H9 (cell line): ENCODE results near the gene CATSPERZ. TPM values are rescaled to one million over a fixed set of nuclear protein-coding genes. Genes with fewer than 3 reads are reported as not detected.

Source experiments
- DNase-seq: peaks from one replicate; pipeline ENCODE4 v3.0.0-alpha.2; 2017
- H2AFZ ChIP-seq: one replicate; pipeline ENCODE4 v1.6.1; 2013; ENCODE audit warnings: mild to moderate bottlenecking, low read length, control low read depth, moderate library complexity
- H2AK5ac ChIP-seq: 2 replicates; pipeline ENCODE4 v1.6.1; 2013; ENCODE audit warnings: low read length, control low read depth, mixed read lengths; ENCODE audit not compliant: insufficient read length
- H2BK120ac ChIP-seq: one replicate; pipeline ENCODE4 v1.6.1; 2013; ENCODE audit warnings: low read depth, mild to moderate bottlenecking, low read length, control low read depth, inconsistent platforms; ENCODE audit not compliant: poor library complexity, severe bottlenecking
- H2BK12ac ChIP-seq: 2 replicates; pipeline ENCODE4 v1.6.1; 2013; ENCODE audit warnings: low read length, control low read depth, mixed read lengths, low read depth; ENCODE audit not compliant: insufficient read length
- H2BK15ac ChIP-seq: 2 replicates; pipeline ENCODE4 v1.6.1; 2013; ENCODE audit warnings: low read depth, low read length, control low read depth
- H2BK20ac ChIP-seq: one replicate; pipeline ENCODE4 v1.6.1; 2013; ENCODE audit warnings: low read depth, mild to moderate bottlenecking, low read length, control low read depth, inconsistent platforms; ENCODE audit not compliant: poor library complexity, severe bottlenecking
- H2BK5ac ChIP-seq: 2 replicates; pipeline ENCODE4 v1.6.1; 2013; ENCODE audit warnings: low read length, control low read depth, mixed read lengths; ENCODE audit not compliant: insufficient read length
- H3K14ac ChIP-seq: 2 replicates; pipeline ENCODE4 v1.6.1; 2013; ENCODE audit warnings: low read length, control low read depth; ENCODE audit not compliant: insufficient read depth
- H3K18ac ChIP-seq: 2 replicates; pipeline ENCODE4 v1.6.1; 2013; ENCODE audit warnings: low read depth, mild to moderate bottlenecking, mixed read lengths, low read length, control low read depth; ENCODE audit not compliant: insufficient read length
- H3K23ac ChIP-seq: 2 replicates; pipeline ENCODE4 v1.6.1; 2013; ENCODE audit warnings: low read length, control low read depth, mixed read lengths, low read depth; ENCODE audit not compliant: insufficient read length
- H3K23me2 ChIP-seq: 2 replicates; pipeline ENCODE4 v1.6.1; 2013; ENCODE audit warnings: low read depth, mild to moderate bottlenecking, mixed read lengths, low read length, control low read depth; ENCODE audit not compliant: insufficient read length, poor library complexity, severe bottlenecking
- H3K27ac ChIP-seq: 2 replicates; pipeline ENCODE4 v1.5.1; 2013; ENCODE audit warnings: low read length, control low read depth, mixed read lengths, low read depth; ENCODE audit not compliant: insufficient read length
- H3K27me3 ChIP-seq: 2 replicates; pipeline ENCODE4 v1.6.1; 2013; ENCODE audit warnings: low read length, control low read depth, inconsistent platforms; ENCODE audit not compliant: insufficient read depth
- H3K4ac ChIP-seq: 2 replicates; pipeline ENCODE4 v1.6.1; 2013; ENCODE audit warnings: low read depth, mild to moderate bottlenecking, control low read depth, inconsistent platforms, low read length, moderate library complexity
- H3K4me1 ChIP-seq: 2 replicates; pipeline ENCODE4 v1.6.1; 2013; ENCODE audit warnings: low read length, control low read depth, inconsistent platforms; ENCODE audit not compliant: insufficient read depth
- H3K4me2 ChIP-seq: 2 replicates; pipeline ENCODE4 v1.6.1; 2013; ENCODE audit warnings: low read length, control low read depth, mixed read lengths; ENCODE audit not compliant: insufficient read length, insufficient read depth
- H3K56ac ChIP-seq: 2 replicates; pipeline ENCODE4 v1.6.1; 2013; ENCODE audit warnings: low read depth, mild to moderate bottlenecking, mixed read lengths, low read length, control low read depth; ENCODE audit not compliant: insufficient read length
- H3K79me1 ChIP-seq: 2 replicates; pipeline ENCODE4 v1.6.1; 2013; ENCODE audit warnings: low read depth, mild to moderate bottlenecking, moderate library complexity, low read length, control low read depth, inconsistent platforms; ENCODE audit not compliant: insufficient read depth, poor library complexity, severe bottlenecking
- H3K79me2 ChIP-seq: 2 replicates; pipeline ENCODE4 v1.6.1; 2013; ENCODE audit warnings: low read length, control low read depth, inconsistent platforms; ENCODE audit not compliant: insufficient read depth
- H3K9ac ChIP-seq: 2 replicates; pipeline ENCODE4 v1.6.1; 2013; ENCODE audit warnings: low read length, control low read depth, mixed read lengths; ENCODE audit not compliant: insufficient read length; ENCODE audit errors: extremely low read depth
- H3K9me3 ChIP-seq: one replicate; pipeline ENCODE4 v1.6.1; 2013; ENCODE audit warnings: low read depth, low read length, inconsistent platforms; ENCODE audit not compliant: control insufficient read depth
- H3T11ph ChIP-seq: one replicate; pipeline ENCODE4 v1.6.1; 2013; ENCODE audit warnings: mild to moderate bottlenecking, low read length, control low read depth, inconsistent platforms
- H4K20me1 ChIP-seq: one replicate; pipeline ENCODE4 v1.6.1; 2013; ENCODE audit not compliant: control insufficient read depth, insufficient read length, insufficient read depth
- H4K5ac ChIP-seq: 2 replicates; pipeline ENCODE4 v1.6.1; 2013; ENCODE audit warnings: low read depth, mild to moderate bottlenecking, mixed read lengths, low read length, control low read depth; ENCODE audit not compliant: insufficient read length
- H4K8ac ChIP-seq: replicated peaks from 2 replicates; pipeline ENCODE4 v1.6.1; 2013; ENCODE audit warnings: low read length, control low read depth, mixed read lengths, low read depth; ENCODE audit not compliant: insufficient read length
- H4K91ac ChIP-seq: 2 replicates; pipeline ENCODE4 v1.6.1; 2013; ENCODE audit warnings: low read depth, mild to moderate bottlenecking, moderate library complexity, mixed read lengths, low read length, control low read depth; ENCODE audit not compliant: insufficient read length
- H3K27ac Mint-ChIP-seq, 3 experiments: 2 replicates in 2 of 3; 3 replicates in 1 of 3; pipeline ENCODE4 v1.8.0; 2020 to 2021; ENCODE audit warnings: mixed read lengths in 3 of 3, mild to moderate bottlenecking in 1 of 3, moderate library complexity in 1 of 3
- H3K27me3 Mint-ChIP-seq: 2 replicates; pipeline ENCODE4 v1.8.0; 2021; ENCODE audit warnings: low read depth, mild to moderate bottlenecking, moderate library complexity, mixed read lengths
- H3K36me3 Mint-ChIP-seq, 3 experiments: 2 replicates in 2 of 3; 3 replicates in 1 of 3; pipeline ENCODE4 v1.8.0; 2020 to 2021; ENCODE audit warnings: low read depth in 3 of 3, mixed read lengths in 3 of 3; ENCODE audit not compliant: insufficient read depth in 1 of 3
- H3K4me1 Mint-ChIP-seq, 2 experiments: 2 replicates each; pipeline ENCODE4 v1.8.0; 2020; ENCODE audit warnings: mixed read lengths in 2 of 2
- H3K4me3 Mint-ChIP-seq, 2 experiments: 2 replicates in 1 of 2; 3 replicates in 1 of 2; pipeline ENCODE4 v1.8.0; 2020 to 2021; ENCODE audit warnings: mild to moderate bottlenecking in 2 of 2, mixed read lengths in 2 of 2, moderate library complexity in 1 of 2
- H3K9me3 Mint-ChIP-seq, 2 experiments: 2 replicates in 1 of 2; 3 replicates in 1 of 2; pipeline ENCODE4 v1.8.0; 2020; ENCODE audit warnings: mild to moderate bottlenecking in 2 of 2, mixed read lengths in 2 of 2, moderate library complexity in 1 of 2
- CTCF ChIP-seq: fragments of 200-600 bp; sonication (generic); conservative IDR thresholded peaks from 3 replicates; pipeline ENCODE4 v1.8.0; 2021; ENCODE audit warnings: antibody characterized with exemption, mild to moderate bottlenecking
- WGBS: extraction: QIAGEN DNeasy Blood & Tissue Kit; methylation state at CpG from one replicate; pipeline ENCODE4 v1.1.7; 2013; ENCODE audit warnings: missing lambda C conversion rate, low lambda C conversion rate, mixed read lengths; ENCODE audit not compliant: insufficient read length; ENCODE audit errors: extremely low coverage; 5-methylcytosine and 5-hydroxymethylcytosine counted together
- total RNA-seq: library from RNA; stranded (reverse); gene quantifications from 2 replicates; pipeline ENCODE4 v1.2.1, GENCODE V29; 2021

CATSPERZ gene
- total RNA-seq, 1 experiment from 2014 or later, result 0.92 TPM

- no peak overlapping the region for H3K4me2 ChIP-seq
- H3K9me3 ChIP-seq, result no peaks in the 10 kb centered on the region
- H3T11ph ChIP-seq, result no peak overlapping the region
- no peaks in the 10 kb centered on the region for H3K23me2 ChIP-seq
- H3K4ac ChIP-seq, result no peak overlapping the region
- no peak overlapping the region for H3K56ac ChIP-seq
- no peaks in the 10 kb centered on the region for H3K36me3 Mint-ChIP-seq
- no peak overlapping the region for H3K14ac ChIP-seq
- H3K27ac ChIP-seq, result no peak overlapping the region
- no peak overlapping the region for H4K5ac ChIP-seq
- no peaks in the 10 kb centered on the region for H3K79me2 ChIP-seq
- peaks cover 12 to 15% of the 10 kb centered on the region in 2 experiments for H3K4me1 Mint-ChIP-seq
- H3K4me3 Mint-ChIP-seq, result no peak overlapping the region
- H3K79me1 ChIP-seq, result no peaks in the 10 kb centered on the region
- no peak overlapping the region for H2BK120ac ChIP-seq
- no peak overlapping the region for H2AK5ac ChIP-seq
- no peak overlapping the region for H2BK20ac ChIP-seq
- H2BK15ac ChIP-seq, result no peak overlapping the region
- H3K27me3 Mint-ChIP-seq, result peaks cover 5% of the 10 kb centered on the region
- peak overlapping the region in 2 of 3 experiments; percentile 4 to 25; a peak in 3 of 7 replicates for H3K27ac Mint-ChIP-seq
- no peak overlapping the region for H3K18ac ChIP-seq
- H2BK12ac ChIP-seq, result no peak overlapping the region
- H3K9me3 Mint-ChIP-seq, result no peaks in the 10 kb centered on the region
- H2BK5ac ChIP-seq, result no peak overlapping the region
- no peaks in the 10 kb centered on the region for H3K27me3 ChIP-seq
- H4K8ac ChIP-seq, result no peak overlapping the region
- H3K4me1 ChIP-seq, result peaks cover 2% of the 10 kb centered on the region; the same call in 1 of the 2 replicates
- H2AFZ ChIP-seq, result no peak overlapping the region
- DNase-seq, result peak; percentile 73
- 100% methylated on average over 1 of the region's 20 CpGs for WGBS
- TF ChIP-seq CTCF, result peak; percentile 62
- no peak overlapping the region for H4K91ac ChIP-seq
- H4K20me1 ChIP-seq, result no peaks in the 10 kb centered on the region
- H3K9ac ChIP-seq, result no peak overlapping the region
- no peak overlapping the region for H3K23ac ChIP-seq
These were observed 31.6 kb downstream of the CATSPERZ start for GRCh38 chr11:64331569-64332371.
